ENCODE data around the gene ZNF521.

ZNF521 gene

GRCh38 chr18:25147877-25148488, 204.0 kb downstream of the ZNF521 start:
- Mint-ChIP-seq H3K36me3 (ENCODE audit: low read depth) (peaks cover 34% of the 10 kb centered on the region), H3K27ac (peak overlapping the region in 2 of 3 experiments; percentile 29 to 52), H3K4me3 (peak overlapping the region in 1 of 3 experiments; percentile 28), H3K9me3 (peaks cover 2% of the 10 kb centered on the region), H3K27me3 (ENCODE audit: low read depth) (peaks cover 4% of the 10 kb centered on the region), H3K4me1 (peaks cover 44% of the 10 kb centered on the region)
- TF ChIP-seq CTCF (IDR thresholded peaks at IDR 0.05; ENCODE audit: unreplicated experiment in 3 of 3) = no peak

DNA sequence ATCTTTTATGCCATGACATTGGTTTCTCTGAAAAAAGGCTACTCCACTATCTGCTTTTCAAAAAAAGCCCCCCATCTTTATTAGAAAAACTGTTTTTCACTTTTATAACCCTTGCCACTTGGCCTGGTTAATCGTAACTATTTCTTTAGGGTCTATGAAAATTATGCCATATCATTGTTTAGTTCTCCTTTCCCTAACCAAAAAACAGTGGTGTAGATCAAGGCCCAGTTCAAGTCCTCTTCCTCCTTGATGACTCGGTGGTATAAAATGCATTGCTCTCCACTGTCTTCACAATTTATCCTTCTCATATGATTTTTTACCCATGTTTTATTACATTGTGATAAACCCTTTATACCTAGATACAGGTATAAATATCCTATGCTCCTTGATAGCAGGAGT, 205.5 kb downstream of the ZNF521 start:
- H3K36me3 Mint-ChIP-seq (ENCODE audit: low read depth) = peaks cover 19% of the 10 kb centered on the region
- no peak overlapping the region for H3K27ac Mint-ChIP-seq
- H3K9me3 Mint-ChIP-seq = no peaks in the 10 kb centered on the region
- H3K4me3 Mint-ChIP-seq = no peak overlapping the region
- TF ChIP-seq CTCF (IDR thresholded peaks at IDR 0.05; ENCODE audit: unreplicated experiment in 3 of 3) = no peak
- H3K27me3 Mint-ChIP-seq (ENCODE audit: low read depth) = peaks cover 4% of the 10 kb centered on the region
- H3K4me1 Mint-ChIP-seq = peaks cover 53% of the 10 kb centered on the region

- peaks cover 13% of the 10 kb centered on the region for H3K36me3 Mint-ChIP-seq (ENCODE audit: low read depth)
- H3K4me3 Mint-ChIP-seq = no peak overlapping the region
- peaks cover 59% of the 10 kb centered on the region for H3K4me1 Mint-ChIP-seq
- H3K27me3 Mint-ChIP-seq (ENCODE audit: low read depth) = peaks cover 4% of the 10 kb centered on the region
- H3K9me3 Mint-ChIP-seq = no peaks in the 10 kb centered on the region
- H3K27ac Mint-ChIP-seq = peak overlapping the region in 1 of 3 experiments; percentile 87
- no peak for TF ChIP-seq CTCF (IDR thresholded peaks at IDR 0.05; ENCODE audit: unreplicated experiment in 3 of 3)
Observed at GRCh38 chr18:25145731-25146511, 206.0 kb downstream of the ZNF521 start.

DNA sequence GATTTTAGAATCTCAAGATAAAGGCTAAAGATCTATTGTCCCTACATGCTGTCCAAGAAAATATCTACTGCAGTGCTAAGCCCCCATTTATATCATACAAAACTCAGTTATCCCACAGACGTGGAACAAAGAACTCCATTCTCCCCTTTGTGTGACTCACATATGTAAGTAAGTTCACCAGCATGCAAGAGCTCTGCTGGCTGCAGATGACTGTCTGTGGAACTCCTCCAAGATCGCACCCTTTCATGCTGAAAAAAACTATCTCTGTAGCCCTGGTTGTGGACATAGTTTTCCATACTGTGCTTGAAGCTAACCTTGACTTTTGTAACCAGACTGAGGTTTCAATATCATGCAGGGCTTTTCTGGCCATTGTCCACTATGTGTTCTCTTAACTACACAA, 207.1 kb downstream of the ZNF521 start:
- Mint-ChIP-seq H3K4me3 (peak overlapping the region in 1 of 3 experiments; percentile 1), H3K27ac (peak overlapping the region in 2 of 3 experiments; percentile 73 to 87), H3K4me1 (peaks cover 70% of the 10 kb centered on the region), H3K27me3 (ENCODE audit: low read depth) (peaks cover 4% of the 10 kb centered on the region), H3K9me3 (no peaks in the 10 kb centered on the region), H3K36me3 (ENCODE audit: low read depth) (peaks cover 4% of the 10 kb centered on the region)
- no peak for TF ChIP-seq CTCF (IDR thresholded peaks at IDR 0.05; ENCODE audit: unreplicated experiment in 3 of 3)

DNA sequence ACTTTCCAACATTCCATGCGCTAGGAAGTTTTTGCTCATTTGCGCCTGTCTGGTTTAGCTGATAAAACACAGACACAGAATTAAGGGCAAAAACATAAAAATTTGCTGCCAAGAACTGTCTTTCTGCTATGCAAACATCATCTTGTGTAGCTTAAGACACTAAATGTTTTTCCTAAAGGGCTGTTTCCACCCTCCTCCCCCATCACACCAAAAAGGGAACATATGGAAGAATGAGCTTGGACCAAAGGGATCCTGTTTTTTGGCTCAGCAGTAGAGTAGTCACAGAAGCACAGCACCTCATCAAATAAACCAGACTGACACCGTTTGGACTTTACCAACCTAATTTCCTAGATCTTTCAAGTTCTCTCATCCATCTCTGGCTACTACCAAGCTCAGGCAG, 210.1 kb downstream of the ZNF521 start:
- H3K27ac Mint-ChIP-seq = peak overlapping the region; percentile 54 to 77 (median 63)
- TF ChIP-seq CTCF (IDR thresholded peaks at IDR 0.05; ENCODE audit: unreplicated experiment in 3 of 3) = no peak
- peaks cover 63% of the 10 kb centered on the region for H3K4me1 Mint-ChIP-seq
- no peak overlapping the region for H3K4me3 Mint-ChIP-seq
- H3K36me3 Mint-ChIP-seq (ENCODE audit: low read depth) = peaks cover 4% of the 10 kb centered on the region
- H3K27me3 Mint-ChIP-seq (ENCODE audit: low read depth) = no peaks in the 10 kb centered on the region
- H3K9me3 Mint-ChIP-seq = no peaks in the 10 kb centered on the region

Data from nephron (organoid).